SU-DHL-6 (cell line): ENCODE results near the gene NACC1.

Experiments
- CTCF ChIP-seq: fragments of 200-600 bp; sonication (generic); IDR thresholded peaks from one replicate; pipeline ENCODE4 v1.5.1; 2017; ENCODE audit warnings: antibody characterized with exemption, mild to moderate bottlenecking, low read length, moderate library complexity; ENCODE audit not compliant: insufficient read depth, poor library complexity, severe bottlenecking
- EZH2phosphoT487 ChIP-seq: fragments of 200-600 bp; sonication (generic), shearing (Covaris generic); conservative IDR thresholded peaks from 2 replicates; pipeline ENCODE4 v1.6.1; 2018; ENCODE audit warnings: mild to moderate bottlenecking, antibody characterized with exemption, low read length, moderate library complexity, mixed read lengths

- TF ChIP-seq CTCF (no peak), EZH2phosphoT487 (no peak)
These were observed 35.7 kb upstream of the NACC1 start for GRCh38 chr19:13082192-13083007.
